ENCODE results near the gene FPGS. TPM values are rescaled to one million over a fixed set of nuclear protein-coding genes. Genes with fewer than 3 reads are reported as not detected.

The FPGS gene
- total RNA-seq, 1 donor from 2014 or later, result 32.8 TPM

GRCh38 chr9:127848756-127849504 lies 46.2 kb downstream of the FPGS start:
- no peak overlapping the region for H2AFZ ChIP-seq (replicated peaks)
- H3K27me3 ChIP-seq, result no peaks in the 10 kb centered on the region
- peak overlapping the region; percentile 23 for H3K4me3 Mint-ChIP-seq
- H3K27ac ChIP-seq, result no peak overlapping the region
- H3K36me3 Mint-ChIP-seq, result no peaks in the 10 kb centered on the region
- peaks cover 9% of the 10 kb centered on the region for H3K4me1 Mint-ChIP-seq
- H4K20me1 ChIP-seq (ENCODE audit: low read depth), result no peaks in the 10 kb centered on the region
- H3K9me3 Mint-ChIP-seq, result peaks cover 10% of the 10 kb centered on the region
- no peaks in the 10 kb centered on the region for H3K4me1 ChIP-seq
- peaks cover 3% of the 10 kb centered on the region for H3K27me3 Mint-ChIP-seq (ENCODE audit: insufficient read depth, low read depth)
- H3K4me3 ChIP-seq, result no peak overlapping the region
- no peak overlapping the region for H3K4me2 ChIP-seq
- H3K27ac Mint-ChIP-seq, result peak overlapping the region; percentile 23
- no peaks in the 10 kb centered on the region for H3F3A ChIP-seq (ENCODE audit: low read depth)
- no peaks in the 10 kb centered on the region for H3K36me3 ChIP-seq
- H3K9ac ChIP-seq, result no peak overlapping the region
- no peaks in the 10 kb centered on the region for H3K9me3 ChIP-seq (ENCODE audit: low read depth)
- no peak for DNase-seq (ENCODE audit: low spot score)
- TF ChIP-seq EZH2phosphoT487 (IDR thresholded peaks at IDR 0.05), result no peak
- TF ChIP-seq, protein P1, sequence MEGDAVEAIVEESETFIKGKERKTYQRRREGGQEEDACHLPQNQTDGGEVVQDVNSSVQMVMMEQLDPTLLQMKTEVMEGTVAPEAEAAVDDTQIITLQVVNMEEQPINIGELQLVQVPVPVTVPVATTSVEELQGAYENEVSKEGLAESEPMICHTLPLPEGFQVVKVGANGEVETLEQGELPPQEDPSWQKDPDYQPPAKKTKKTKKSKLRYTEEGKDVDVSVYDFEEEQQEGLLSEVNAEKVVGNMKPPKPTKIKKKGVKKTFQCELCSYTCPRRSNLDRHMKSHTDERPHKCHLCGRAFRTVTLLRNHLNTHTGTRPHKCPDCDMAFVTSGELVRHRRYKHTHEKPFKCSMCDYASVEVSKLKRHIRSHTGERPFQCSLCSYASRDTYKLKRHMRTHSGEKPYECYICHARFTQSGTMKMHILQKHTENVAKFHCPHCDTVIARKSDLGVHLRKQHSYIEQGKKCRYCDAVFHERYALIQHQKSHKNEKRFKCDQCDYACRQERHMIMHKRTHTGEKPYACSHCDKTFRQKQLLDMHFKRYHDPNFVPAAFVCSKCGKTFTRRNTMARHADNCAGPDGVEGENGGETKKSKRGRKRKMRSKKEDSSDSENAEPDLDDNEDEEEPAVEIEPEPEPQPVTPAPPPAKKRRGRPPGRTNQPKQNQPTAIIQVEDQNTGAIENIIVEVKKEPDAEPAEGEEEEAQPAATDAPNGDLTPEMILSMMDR (IDR thresholded peaks at IDR 0.05), result no peak
- no peak for TF ChIP-seq EZH2 (IDR thresholded peaks at IDR 0.05)
- H3K79me2 ChIP-seq (ENCODE audit: low read depth), result no peaks in the 10 kb centered on the region

DNA sequence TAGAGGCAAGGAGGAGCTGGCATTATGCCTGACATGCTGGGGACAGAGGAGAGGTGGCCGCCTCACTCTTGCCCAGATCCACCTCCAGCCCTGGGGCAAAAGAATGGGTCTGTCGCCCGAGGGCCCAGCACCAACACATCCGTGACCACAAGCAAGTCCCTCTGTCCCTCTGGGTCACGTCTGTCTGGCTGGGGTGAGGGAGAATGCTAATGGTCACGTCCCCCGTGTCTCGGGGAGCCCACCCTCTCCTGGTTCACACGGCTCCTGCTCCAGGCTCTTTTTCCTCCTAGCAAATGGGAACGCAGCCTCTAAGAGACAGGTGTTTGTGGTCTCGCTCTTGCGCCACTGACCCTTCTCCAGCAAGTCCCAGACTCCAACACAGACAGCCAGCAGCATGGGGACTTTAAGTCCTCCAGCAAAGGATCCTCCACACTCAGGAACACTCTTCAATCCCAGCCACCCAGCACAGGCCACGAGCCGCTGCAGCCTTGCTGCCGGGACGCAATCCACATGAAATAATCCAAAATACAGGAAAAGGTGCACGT lies 47.7 kb downstream of the FPGS start:
- H3K27me3 Mint-ChIP-seq (ENCODE audit: insufficient read depth, low read depth), result peaks cover 3% of the 10 kb centered on the region
- H3K27ac ChIP-seq, result no peak overlapping the region
- peaks cover 3% of the 10 kb centered on the region for H3K4me1 Mint-ChIP-seq
- H3K4me2 ChIP-seq, result no peak overlapping the region
- H3K36me3 ChIP-seq, result no peaks in the 10 kb centered on the region
- no peaks in the 10 kb centered on the region for H3K4me1 ChIP-seq
- no peak overlapping the region for H3K4me3 Mint-ChIP-seq
- no peak overlapping the region for H3K27ac Mint-ChIP-seq
- no peaks in the 10 kb centered on the region for H3K36me3 Mint-ChIP-seq
- H2AFZ ChIP-seq (replicated peaks), result no peak overlapping the region
- no peak overlapping the region for H3K4me3 ChIP-seq
- H3K9me3 ChIP-seq (ENCODE audit: low read depth), result no peaks in the 10 kb centered on the region
- H3K27me3 ChIP-seq, result no peaks in the 10 kb centered on the region
- no peak for DNase-seq (ENCODE audit: low spot score)
- H3K9ac ChIP-seq, result no peak overlapping the region
- no peak for TF ChIP-seq EZH2 (IDR thresholded peaks at IDR 0.05)
- TF ChIP-seq, protein P1 (IDR thresholded peaks at IDR 0.05), result no peak
- H3F3A ChIP-seq (ENCODE audit: low read depth), result no peaks in the 10 kb centered on the region
- no peaks in the 10 kb centered on the region for H4K20me1 ChIP-seq (ENCODE audit: low read depth)
- H3K9me3 Mint-ChIP-seq, result peaks cover 10% of the 10 kb centered on the region
- no peaks in the 10 kb centered on the region for H3K79me2 ChIP-seq (ENCODE audit: low read depth)

DNA sequence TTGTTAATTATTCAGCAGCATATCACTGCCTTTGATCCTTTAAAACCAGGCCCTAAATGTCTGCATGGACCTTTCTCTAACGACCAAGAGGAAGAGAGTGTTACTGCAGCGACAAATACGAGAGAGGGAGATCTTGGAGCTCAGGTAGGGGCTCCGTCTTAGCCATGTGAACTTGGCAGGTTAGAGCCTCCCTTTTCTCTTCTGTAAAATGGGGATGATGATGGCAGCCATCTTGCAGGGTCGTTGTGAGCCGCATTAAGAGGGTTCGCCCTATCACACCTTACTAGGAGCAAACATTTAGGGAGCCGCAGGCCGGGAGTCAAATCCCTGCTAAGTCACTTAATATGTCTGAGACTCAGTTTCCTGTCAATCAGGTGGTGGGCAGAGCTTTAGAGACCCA lies 50.1 kb downstream of the FPGS start:
- H3K4me3 ChIP-seq, result no peak overlapping the region
- TF ChIP-seq, protein P1 (IDR thresholded peaks at IDR 0.05), result no peak
- TF ChIP-seq EZH2phosphoT487 (IDR thresholded peaks at IDR 0.05) (no peak), EZH2 (IDR thresholded peaks at IDR 0.05) (no peak)
- no peaks in the 10 kb centered on the region for H3K79me2 ChIP-seq (ENCODE audit: low read depth)
- DNase-seq (ENCODE audit: low spot score), result no peak
- no peaks in the 10 kb centered on the region for H3F3A ChIP-seq (ENCODE audit: low read depth)
- no peak overlapping the region for H3K27ac Mint-ChIP-seq
- no peaks in the 10 kb centered on the region for H3K36me3 Mint-ChIP-seq
- peaks cover 3% of the 10 kb centered on the region for H3K4me1 Mint-ChIP-seq
- no peak overlapping the region for H3K4me3 Mint-ChIP-seq
- H3K36me3 ChIP-seq, result no peaks in the 10 kb centered on the region
- H4K20me1 ChIP-seq (ENCODE audit: low read depth), result no peaks in the 10 kb centered on the region
- no peaks in the 10 kb centered on the region for H3K27me3 ChIP-seq
- peaks cover 8% of the 10 kb centered on the region for H3K27me3 Mint-ChIP-seq (ENCODE audit: insufficient read depth, low read depth)
- no peak overlapping the region for H2AFZ ChIP-seq (replicated peaks)
- no peak overlapping the region for H3K9ac ChIP-seq
- peaks cover 10% of the 10 kb centered on the region for H3K9me3 Mint-ChIP-seq
- no peak overlapping the region for H3K27ac ChIP-seq
- no peaks in the 10 kb centered on the region for H3K4me1 ChIP-seq
- H3K4me2 ChIP-seq, result no peak overlapping the region
- no peaks in the 10 kb centered on the region for H3K9me3 ChIP-seq (ENCODE audit: low read depth)
